Stimulated activated CD4-positive, alpha-beta T cell treated with anti-CD3 and anti-CD28 coated beads, Interleukin-4, amount 100 ng/mL, for 4 hours (primary cell): ENCODE data around the gene ERGIC3.

Source experiments
- DNase-seq, 2 experiments: peaks; one replicate each; pipeline ENCODE4 v3.0.0-alpha.2; 2020

Gene ERGIC3

GRCh38 chr20:35600176-35600992 lies 58.5 kb downstream of the ERGIC3 start:
- DNase-seq: no peak

DNA sequence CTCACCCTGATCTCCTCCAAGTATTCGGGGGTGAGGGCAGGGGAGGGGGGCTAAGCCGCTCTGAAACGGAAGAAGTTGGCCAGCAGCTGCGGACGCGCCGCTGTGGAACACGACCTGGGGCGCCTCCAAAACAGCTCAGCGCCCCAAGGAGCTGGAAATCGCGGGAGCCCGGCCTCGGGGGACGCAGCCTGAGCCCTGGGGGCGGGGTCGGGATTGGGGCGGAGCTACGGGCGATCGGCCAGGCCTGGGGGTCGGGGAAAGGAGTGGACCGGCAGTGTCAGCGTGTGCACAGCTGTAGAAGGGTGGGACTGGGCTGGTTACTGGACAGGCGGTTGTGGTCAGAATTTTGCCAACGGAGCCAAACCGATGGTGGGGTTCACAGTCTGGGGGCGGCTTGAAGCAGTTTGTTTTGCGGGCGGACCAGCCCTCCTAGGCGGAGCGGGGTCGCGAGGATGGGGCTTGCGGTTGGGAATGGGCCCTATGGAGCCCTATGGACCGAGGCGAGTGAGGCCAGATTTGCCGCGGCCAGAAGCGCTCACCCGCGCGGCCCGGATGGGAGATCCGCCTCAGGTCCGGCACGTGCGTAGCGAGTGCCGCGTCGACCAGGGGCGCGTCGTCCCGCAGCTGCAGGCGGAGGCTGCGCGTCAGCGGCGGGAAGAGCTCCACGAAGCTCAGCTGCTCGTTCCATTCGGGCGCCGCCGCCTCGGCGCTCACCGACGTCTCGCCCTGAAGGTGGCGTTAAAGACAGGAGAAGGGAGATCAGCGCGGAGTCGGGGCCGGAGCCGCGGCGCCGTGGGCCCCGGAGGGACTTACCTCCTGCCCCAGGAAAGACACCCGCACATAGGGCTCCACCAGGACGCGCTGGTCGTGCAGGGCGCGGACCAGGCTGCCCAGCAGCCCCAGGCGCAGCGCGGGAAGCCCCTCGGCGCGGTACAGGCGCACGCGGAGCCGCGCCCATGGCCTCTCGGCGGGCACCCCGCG lies 59.4 kb downstream of the ERGIC3 start:
- peak; percentile 72 to 77 for DNase-seq

DNA sequence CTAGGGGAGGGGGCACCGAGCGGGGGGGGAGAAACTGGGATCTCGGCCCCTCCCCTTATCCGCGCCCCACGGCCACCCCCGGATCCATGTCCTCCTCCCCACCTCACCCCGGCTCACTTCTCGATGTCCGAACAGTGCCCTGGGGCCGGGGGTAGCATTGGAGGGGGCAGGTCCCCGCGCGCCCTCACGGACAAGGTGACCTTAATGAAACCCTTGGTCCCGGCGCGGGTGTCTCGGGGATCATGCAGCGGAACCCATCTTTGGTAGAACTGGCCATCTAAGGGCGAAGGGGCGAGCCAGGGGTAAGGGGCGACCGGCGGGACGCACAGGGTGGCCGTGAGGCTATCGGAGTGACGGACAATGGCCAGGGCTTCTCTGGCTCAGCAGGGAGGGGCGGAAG lies 60.1 kb downstream of the ERGIC3 start:
- no peak for DNase-seq

DNA sequence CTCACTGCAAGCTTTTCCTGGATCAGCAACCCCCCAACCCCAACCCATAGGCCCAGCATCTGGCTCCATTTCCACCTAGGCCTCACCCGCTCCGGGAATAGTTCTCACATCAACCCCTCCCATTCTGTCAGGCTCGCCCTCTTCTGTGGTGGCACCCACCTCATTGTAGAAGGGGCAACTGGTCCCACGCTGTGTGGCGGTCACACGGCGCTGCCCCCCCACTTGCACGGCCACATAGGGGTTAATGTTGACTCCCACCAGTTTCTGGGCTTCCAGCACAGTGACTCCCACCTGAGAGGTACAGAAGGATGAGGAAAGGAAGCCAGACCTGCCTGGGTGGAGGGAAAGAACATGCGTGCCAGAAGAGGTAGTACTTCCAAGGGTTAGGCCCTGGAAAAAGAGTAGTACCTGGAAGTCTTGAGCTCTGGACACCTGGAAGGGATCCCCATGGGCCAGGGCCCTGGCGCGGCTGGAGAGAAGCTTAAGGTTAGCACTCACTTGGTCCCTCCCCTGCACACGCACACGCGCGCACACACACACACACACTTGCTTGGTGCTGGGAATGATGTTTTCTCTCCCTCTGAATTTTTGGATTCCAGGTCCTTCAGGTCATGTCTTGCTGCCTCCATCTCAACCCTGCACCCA lies 61.1 kb downstream of the ERGIC3 start:
- no peak for DNase-seq

DNA sequence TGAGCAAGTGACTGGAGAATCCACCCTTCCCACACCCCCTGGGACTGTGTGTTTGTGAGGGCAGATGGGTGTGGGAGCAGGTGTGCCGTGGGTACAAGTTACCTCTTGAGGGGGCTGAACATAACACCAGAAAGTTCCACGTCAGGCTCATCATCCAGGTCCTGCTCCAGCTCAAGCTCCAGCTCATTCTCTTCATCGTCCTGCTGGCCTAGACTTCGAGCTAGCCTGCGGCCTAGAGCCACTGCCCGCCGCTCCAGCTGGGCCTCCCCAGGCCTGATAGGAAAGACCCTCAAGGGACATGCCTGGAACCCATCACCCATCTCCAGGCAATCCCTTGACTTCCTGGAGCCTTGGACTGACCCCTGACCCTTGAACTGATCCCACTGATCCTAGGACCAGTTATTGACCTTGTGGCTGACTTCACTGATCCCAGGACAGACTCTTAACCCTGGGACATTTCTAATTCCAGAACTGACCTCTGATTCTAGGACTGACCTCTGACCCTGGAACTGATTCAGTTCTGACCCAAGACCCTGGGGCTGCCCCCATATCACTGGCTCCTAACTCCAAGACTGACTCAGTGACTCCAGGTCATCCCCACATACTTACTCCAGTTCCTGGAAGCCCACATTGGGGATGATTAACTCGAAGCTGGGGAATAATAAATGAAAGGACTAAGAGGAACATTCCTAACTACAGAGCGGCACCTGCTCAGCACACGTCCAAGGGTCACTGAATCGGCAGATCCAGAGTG lies 62.0 kb downstream of the ERGIC3 start:
- DNase-seq: no peak

- DNase-seq: no peak
Measured at GRCh38 chr20:35604449-35604747, 62.5 kb downstream of the ERGIC3 start.

DNA sequence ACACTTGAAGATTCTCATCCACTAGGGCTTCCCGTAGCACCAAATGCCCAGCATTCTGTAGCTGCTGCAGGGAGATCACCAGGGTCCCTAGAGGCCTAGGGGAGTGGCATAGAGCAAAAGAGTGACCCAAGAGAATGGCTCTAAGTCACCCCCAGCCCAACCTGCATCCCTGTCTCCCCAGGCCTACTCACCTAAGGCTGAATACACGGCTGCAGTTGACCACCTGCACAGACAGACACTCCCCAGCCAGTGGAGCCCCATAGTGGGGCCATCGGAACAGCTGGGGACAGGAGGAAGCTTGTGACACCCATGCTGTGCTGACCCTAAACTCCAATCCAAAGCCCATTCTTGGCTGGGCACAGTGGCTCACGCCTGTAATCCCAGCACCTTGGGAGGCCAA lies 64.2 kb downstream of the ERGIC3 start:
- no peak for DNase-seq
